T-helper 1 cell treated with Interleukin-12 subunit alpha and Interleukin-12 subunit beta and Interleukin-4 antibody, amounts not matched to agents 30 ng/mL and 1 ng/mL, for 36 hours (primary cell): ENCODE measurements around the gene CLTC. TPM values are rescaled to one million over a fixed set of nuclear protein-coding genes. Genes with fewer than 3 reads are reported as not detected.
"Not testable (repeated sequence)": the region's sequence is repeated elsewhere in the genome, so short reads cannot be mapped to it uniquely, and the experiment has no call there.

ENCODE experiments used
- intact Hi-C: fragments of 100-400 bp; cut with micrococcal nuclease; formaldehyde crosslinking; loops from one replicate; pipeline ENCODE4 v1.15.1; 2024
- total RNA-seq: library from RNA; stranded (reverse); gene quantifications from 2 replicates; pipeline ENCODE4 v1.2.3, GENCODE V29; 2022

Gene CLTC
- total RNA-seq = 187 and 192 TPM in 2 replicates

DNA sequence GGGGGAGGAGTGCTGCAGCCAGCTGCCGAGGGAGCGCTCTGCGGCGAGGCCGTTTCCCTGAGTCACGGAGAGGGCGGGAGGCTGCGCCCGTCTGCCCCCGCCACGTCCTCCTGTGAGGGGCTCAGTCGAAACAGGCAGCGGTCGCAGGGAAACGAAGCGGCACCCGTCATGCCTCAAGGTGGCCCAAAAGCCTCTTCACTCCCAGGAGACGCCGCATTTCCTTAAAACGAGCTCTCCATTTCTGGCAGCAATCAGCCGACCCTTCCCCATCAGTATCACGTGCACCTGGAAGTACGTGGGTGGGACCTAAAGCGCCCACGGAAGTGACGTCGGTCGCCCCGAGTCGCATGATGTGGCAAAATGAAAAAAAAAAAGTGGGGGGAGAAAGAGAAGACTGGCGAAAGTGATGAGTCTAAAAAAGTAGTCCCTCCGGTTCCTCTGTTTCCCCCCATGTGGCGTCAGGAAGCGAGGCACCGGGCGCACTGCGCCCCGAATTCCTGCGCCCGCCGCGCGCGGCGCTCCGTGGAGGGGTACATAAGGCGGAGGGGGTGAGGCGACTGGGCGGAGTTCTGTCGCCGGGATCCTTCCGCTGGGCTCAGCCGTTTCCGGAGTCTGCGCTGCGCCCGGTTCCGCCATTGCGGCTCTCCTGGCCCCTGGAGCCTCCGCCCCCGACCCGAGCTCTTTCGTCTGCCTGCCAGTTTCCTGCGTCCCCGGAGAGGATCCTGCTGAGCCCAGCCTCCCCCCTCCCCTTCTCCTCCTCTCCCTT is at the start of gene CLTC:
CLTC (plus strand) TSS at position 598 of the 766 bp plus-strand sequence. CDS start 237 bp downstream, outside the sequence.
- intact Hi-C loops = loop anchor here (1.0 to 10.0 kb wide), 17 partner anchors 23 to 1287 kb away; partner anchors contain the start of genes BCAS3, DHX40, HEATR6 and PPM1D

DNA sequence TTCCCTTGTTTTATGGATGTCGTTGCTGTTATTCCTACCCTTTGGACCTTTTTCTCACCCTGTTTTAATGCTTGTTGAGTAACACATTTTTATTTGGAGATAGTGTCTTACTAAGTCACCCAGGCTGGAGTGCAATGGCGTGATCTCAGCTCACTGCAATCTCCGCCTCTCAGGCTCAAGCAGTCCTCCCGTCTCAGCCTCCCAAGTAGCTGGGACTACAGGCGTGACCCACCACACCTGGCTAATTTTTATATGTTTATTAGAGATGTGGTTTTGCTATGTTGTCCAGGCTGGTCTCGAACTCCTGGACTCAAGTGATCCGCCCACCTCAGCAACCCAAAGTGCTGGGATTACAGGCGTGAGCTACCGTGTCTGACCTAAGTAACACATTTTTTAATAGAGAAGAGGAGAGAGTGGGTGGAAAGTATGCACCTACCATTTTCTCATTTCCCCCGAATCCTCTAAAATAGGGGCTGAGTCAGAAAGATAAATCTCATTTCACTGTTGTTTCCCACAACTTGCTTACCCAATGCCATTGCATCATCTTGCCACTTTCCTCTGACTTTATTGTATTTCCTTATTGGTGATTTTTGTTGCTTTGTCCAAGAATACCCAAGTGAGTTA is 47.3 kb upstream of the CLTC start:
- intact Hi-C loops = no loop called here

DNA sequence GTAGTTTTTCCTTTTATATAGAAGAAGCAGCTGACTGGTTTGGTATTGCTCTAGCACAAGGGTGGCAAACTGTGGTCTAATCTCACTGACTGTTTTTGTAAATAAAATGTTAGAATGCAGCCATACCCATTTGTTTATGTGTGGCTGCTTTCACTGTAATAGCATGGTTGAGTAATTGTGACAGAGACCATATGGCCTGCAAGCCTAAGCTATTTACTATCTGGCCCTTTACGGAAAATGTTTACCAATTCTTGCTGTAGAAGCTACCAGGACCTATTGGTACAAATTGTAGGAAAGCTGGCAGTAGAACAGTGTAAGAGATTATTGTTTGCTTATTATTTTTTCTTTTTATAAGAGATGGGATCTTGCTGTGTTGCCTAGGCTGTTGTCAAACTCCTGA is 35.5 kb upstream of the CLTC start:
- intact Hi-C loops = not testable (repeated sequence)

DNA sequence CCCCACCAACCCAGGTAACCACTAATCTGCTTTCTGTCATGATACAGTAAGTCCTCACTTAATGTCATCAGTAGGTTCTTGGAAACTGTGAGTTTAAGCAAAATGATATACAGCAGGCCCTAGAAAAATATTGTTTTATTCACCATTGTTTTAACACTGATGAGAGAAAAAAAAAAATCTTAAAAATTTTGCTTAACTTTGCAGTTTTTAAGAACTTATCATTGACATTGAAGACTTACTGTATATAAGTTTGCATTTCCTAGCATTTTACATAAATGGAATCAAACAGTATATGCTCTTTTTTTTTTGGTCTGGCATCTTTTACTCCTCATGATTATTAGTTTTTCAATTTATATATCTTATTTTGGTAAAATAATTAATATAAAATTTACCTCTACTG is 19.5 kb upstream of the CLTC start:
- intact Hi-C loops = no loop called here

DNA sequence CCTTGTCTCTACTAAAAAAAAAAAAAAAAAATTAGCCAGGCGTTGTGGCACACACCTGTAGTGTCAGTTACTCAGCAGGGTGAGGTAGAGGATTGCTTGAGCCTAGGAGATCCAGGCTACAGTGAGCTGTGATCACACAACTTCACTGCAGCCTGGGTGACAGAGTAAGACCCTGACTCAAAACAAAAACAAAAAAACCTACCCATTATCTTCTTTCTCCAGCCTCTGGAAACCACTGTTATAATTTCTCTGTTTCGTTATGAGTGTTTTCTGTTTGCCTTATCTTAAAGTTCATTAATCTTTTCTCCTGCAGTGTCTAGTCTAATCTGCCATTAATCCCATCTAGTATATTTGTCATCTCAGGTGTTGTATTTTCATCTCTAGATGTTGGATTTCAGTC is 18.6 kb upstream of the CLTC start:
- intact Hi-C loops = loop anchor here (1.0 kb wide), 1 partner anchor 17 kb away; no protein-coding TSS in a partner anchor

DNA sequence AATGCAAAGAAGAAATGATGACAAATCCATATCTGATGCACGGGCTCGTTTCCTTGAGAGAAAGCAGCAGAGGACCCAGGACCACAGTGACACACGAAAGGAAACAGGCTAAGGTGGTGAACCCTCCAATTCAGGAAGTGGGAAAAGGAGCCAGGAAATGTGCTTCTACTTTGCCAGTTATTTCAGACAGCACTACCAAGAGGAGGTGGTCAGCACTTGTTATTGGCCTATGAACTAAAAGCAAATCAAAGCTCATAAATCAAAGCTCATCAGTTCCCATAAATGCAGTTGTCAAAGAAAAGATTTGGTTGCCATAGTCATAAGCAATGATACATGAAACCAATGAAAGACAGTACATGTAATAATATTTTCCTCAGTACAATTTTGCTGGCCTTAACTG is 12.6 kb upstream of the CLTC start:
- intact Hi-C loops = no loop called here

DNA sequence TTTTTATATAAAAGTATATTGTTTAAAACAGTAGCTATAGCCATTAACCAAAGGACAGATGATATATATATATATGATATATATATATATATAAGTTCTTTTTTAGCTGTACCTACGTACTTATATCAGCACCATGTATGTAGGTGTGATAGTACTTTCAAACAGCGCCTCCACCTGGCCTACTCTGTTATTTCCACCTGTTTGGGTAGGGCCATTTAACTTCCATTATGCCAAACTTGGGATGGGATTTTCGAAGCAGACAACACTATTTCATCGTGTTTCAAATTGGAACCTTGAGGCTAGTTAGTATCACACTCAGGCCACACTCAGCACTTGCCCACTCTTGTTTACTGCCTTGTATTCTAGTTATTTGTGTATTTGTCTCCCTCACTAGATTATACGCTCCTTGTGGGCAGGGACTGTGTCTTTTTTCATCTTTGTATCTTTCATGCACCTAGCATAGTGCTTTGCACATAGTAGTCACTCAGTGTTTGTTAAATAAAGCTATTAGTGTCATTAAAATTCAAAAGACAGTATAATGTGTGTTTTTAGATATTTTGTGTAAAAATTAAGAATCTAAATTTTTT is 11.8 kb upstream of the CLTC start:
- intact Hi-C loops = no loop called here

DNA sequence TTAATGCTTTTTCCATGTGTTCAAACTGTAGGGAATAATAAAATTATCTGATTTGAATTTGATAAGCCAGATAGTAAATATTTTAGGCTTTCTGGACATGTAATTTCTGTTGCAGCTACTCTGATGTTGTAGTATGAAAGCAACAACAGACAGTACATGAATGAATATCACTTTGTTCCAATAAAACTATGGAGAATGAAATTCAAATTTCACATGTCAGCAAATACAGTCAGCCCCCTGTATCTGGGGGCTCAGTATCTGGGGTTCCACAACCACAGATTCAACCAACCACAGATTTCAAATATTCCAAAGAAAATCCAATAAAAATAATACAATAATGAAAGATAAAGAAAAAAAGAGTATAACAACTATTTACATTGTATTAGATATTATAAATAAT is 8.2 kb upstream of the CLTC start:
- intact Hi-C loops = loop anchor here (10.0 kb wide), 1 partner anchor 397 kb away; the partner anchor contains the start of gene SMG8

DNA sequence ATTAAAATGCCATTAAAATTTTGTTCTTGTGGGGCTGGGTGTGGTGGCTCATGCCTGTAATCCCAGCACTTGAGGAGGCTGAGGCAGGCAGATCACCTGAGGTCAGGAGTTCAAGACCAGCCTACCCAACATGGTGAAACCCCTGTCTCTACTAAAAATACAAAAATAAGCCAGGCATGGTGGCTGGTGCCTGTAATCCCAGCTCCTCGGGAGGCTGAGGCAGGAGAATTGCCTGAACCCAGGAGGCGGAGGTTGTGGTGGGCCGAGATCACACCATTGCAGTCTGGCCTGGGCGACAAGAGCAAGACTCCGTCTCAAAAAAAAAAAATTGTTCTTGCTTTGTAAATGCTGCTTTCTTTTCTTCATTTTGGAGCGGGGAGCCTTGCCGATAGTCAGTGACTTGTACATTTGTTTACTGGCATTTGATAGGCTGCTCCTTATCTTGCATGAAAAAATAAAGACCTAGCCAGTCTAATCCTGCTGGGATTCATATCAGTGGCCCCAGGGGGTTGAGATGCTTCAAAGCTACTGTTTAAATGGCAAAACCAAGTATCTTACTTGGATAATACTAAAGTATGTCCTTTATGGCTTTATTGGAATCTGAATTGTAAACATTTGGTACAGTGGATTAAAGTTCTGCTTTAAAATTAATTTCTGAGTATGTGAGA is 3.3 kb upstream of the CLTC start:
- intact Hi-C loops = loop anchor here (10.0 kb wide), 1 partner anchor 402 kb away; the partner anchor contains the start of gene SMG8

DNA sequence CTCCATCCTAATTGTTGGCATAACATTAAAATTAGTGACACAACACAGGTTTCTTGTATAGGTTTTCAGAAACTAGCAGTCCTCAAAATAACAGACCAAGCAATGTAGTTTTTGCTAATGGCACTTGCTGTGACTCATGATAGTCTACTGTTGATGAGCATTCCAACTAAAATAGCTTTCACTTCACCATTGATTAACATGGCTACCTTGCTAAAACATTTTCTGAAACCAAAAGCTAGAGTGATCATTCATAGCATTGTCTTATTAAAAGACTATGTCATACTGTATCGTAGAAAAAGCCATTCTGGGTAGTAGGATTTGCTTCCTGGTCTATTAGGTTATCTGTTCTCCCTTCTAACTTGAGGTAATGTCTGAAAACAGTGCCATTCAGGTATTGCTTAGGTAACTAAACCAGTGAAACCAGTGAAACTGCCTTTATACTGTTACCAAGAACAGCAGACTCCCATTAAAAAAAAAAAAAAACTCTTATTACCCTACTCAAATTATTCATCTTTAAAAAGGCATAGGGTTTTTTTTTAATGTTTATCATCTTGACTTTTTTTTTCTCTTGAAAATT is 2.5 kb upstream of the CLTC start:
- intact Hi-C loops = loop anchor here (10.0 kb wide), 1 partner anchor 402 kb away; the partner anchor contains the start of gene SMG8

DNA sequence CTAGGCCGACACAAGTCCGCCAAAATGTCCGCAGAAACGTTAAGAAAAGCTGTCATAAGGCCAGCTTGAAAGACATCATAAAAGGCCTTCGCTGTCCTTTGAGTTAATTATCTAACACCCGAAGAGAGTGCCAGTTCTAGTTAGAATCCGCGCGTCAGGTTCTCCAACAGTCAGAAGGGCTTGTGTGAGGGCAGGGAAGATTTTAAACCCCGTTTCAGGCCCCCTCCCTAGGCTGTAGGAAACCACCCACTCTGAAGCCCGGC is 729 bp upstream of the CLTC start:
- intact Hi-C loops = loop anchor here (1.0 to 10.0 kb wide), 16 partner anchors 23 to 1286 kb away; partner anchors contain the start of genes BCAS3, DHX40, HEATR6 and PPM1D

DNA sequence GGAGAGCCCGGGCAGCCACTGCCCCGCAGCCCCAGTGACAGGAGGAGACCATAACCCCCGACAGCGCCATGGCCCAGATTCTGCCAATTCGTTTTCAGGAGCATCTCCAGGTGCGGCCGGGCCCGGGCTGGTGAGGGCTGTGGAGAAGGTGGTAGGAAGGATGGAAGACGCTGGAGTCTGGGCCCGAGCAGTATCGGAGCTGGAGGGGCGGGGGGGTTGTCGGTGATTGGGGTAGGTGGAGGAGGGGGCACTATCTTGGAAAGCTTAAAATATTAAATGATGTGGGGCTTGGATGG is 317 bp downstream of the CLTC start:
- intact Hi-C loops = loop anchor here (5.0 kb wide), 1 partner anchor 37 kb away; no protein-coding TSS in a partner anchor

DNA sequence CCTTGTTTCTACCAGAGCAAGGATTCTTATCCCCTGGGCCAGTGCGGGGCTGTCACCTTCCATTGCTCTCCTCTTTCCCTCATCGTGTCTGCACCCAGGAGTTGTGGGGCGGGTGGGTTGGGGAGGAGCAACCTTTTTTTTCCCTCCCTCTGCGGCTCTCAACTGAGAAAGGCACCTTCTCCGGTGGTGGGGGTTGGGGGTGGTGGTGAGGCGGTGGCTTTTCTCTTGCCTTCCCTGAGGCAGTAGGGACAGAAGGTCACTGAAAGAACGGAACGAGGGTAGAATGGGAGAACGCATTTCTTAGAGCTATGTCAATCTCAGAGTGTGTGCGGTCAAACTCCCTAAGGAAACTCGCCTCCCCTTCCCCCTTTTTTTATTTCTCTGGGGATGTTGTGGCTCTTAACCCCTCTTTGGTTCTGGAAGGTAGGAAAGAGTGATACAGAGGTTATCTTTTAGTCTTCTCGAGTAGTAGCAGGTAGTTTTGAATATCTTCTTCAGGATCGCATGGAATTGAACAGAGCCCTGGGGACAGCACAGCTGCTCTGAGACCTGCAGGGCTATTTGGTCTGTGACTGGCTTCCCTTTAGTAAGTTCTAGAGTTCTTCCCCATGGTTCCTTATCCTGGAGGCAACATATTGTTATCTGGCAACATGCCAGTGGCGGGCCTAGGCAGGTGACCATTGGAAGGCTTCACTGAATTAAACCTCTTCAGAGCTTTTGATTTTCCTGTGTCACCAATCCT is 994 bp downstream of the CLTC start:
- intact Hi-C loops = loop anchor here (5.0 kb wide), 1 partner anchor 37 kb away; no protein-coding TSS in a partner anchor

DNA sequence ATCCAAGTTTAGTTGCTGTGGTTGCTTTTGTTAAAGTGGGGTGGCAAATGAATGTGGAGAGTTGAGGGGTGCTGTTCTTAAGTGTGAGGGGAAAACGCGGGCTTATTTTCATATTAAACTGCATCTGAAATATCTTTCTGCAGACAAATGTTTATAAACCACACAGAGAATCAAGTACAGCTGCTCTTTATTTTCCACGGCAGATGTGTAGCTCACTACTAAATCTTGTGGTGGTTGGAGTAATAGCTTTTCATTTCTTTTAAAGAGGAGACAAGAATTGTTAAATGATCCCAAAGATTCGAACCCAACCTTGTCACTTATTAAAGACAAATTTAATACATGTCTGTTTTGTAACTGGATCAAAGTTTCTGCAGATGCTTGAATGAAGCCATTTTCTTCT is 2.1 kb downstream of the CLTC start:
- intact Hi-C loops = loop anchor here (5.0 kb wide), 1 partner anchor 36 kb away; no protein-coding TSS in a partner anchor

DNA sequence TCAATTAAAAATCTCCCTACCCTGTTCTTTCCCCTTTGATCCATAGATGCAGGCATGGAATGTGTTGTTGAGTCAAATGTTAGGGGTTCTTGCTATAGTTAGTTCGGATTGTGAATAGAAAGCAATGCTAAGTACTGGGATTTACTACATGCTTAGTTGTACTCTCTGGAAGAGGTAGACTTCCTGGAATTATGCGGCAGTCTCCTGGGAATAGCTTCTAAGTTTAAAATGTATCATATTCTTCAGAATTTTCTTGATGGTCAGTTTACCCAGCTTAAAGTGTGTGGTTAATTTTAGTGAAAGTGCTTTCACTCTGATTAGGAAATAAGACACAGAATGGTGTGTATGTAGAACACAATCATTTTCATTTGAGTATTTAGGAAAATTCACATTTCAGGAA is 3.5 kb downstream of the CLTC start:
- intact Hi-C loops = loop anchor here (5.0 kb wide), 1 partner anchor 34 kb away; no protein-coding TSS in a partner anchor

DNA sequence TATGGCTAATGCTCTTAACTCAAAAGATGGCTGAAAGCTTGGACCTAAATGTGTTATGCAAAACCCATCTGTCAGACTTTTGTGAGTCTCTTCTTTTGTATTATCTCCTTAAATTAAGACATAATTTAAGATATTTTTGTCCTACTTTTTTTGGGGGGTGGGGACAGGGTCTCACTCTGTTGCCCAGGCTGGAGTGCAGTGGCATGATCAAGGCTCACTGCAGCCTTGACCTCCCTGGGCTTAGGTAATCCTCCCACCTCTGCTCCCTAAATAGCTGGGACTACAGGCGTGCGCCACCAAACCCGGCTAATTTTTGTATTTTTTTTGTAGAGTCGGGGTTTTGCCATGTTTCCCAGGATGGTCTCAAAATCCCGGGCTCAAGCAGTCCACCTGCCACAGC is 7.1 kb downstream of the CLTC start:
- intact Hi-C loops = no loop called here

DNA sequence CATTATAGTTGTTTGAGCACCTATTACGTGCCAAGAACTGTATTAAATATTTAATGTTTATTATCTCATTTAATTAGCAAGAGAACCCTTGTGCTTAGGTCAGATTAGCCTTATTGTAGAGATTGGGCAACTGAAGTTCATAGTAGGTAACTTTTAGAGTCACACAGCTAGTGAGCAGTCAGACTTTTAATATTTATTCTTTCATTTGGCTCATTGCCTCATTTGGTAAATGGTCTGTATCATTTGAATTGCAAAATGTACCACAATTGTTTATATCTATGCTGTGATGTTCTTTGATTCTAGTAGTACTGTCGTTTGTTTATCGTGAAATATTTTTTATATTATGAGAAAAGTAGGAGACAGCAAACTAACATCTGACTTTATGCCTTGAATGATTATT is 7.6 kb downstream of the CLTC start:
- intact Hi-C loops = no loop called here

DNA sequence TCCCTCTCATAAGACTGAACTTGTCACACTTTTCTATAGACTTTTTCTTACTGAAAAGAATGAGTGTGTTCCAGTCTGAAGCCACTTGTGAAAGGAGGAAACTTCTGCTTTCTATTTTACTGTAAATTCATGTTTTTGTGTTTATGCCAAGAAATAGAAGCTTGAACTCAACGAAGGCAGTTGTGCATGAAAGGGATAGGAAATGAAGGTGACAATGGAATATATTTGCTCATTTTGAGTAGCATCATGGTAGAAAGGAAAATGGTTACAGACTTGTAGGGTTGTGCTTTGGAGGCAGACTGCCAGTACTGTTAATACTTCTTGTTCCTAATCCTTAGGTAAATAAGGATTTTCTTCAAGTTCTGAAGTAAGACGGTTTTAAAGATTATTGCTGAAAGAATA is 8.1 kb downstream of the CLTC start:
- intact Hi-C loops = no loop called here

DNA sequence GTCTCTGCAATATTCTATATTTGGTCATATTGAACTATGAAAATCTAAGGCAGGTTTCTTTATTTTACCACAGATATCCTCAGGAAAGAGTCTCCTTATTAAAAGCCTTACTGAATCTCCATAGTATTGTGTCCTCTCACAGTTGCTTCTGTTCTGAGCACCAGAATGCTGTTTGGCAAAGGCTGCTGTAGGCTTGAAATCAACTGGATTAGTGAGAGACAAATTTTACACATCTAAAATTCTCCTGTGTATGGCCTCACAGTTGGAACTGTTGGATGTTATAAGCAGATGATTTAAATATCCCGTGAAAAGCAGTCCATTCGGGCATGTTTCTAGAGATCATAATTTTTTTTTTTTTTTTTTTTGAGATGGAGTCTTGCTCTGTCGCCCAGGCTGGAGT is 9.5 kb downstream of the CLTC start:
- intact Hi-C loops = no loop called here

DNA sequence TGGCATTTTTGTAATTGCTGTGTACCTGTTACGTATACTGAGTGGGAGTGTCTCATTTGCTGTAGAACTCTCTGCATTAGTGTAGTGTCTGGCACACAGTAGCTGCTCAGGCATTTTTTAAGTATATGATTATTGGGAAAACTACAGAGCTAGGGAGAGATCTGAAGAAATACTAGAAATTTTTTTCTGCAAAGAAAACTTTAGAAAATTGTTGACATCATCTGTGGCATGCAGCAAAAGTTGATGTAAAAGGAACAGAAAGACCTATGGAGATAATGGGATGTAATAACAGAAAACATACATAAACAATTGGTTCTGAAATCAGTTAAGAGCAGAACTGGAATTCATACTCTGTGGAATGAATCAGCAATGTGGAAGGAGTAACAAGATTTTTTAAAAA is 11.6 kb downstream of the CLTC start:
- intact Hi-C loops = no loop called here

DNA sequence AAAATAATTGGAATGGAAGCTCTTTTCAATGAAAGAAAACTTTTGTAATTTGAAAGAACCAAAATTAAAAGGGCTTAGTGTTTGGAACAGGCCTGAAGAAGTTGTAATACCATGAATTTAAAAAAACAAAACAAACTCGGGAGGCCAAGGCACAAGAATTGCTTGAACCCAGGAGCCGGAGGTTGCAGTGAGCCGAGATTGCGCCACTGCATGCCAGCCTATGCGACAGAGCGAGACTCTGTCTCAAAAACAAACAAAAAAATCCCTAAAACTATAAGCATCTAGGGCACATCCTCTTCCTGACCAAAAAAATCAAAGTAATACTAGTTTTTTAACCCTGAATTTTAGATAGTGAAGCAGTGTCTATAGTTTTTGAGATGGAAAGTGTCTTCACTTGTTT is 12.7 kb downstream of the CLTC start:
- intact Hi-C loops = no loop called here
